ENCODE results near the gene PIK3CA.
"Not testable (repeated sequence)": the region's sequence is repeated elsewhere in the genome, so short reads cannot be mapped to it uniquely, and the experiment has no call there.

Gene PIK3CA

GRCh38 chr3:179215550-179215949 is 67.4 kb downstream of the PIK3CA start:
- DNase-seq = not testable (repeated sequence)

DNA sequence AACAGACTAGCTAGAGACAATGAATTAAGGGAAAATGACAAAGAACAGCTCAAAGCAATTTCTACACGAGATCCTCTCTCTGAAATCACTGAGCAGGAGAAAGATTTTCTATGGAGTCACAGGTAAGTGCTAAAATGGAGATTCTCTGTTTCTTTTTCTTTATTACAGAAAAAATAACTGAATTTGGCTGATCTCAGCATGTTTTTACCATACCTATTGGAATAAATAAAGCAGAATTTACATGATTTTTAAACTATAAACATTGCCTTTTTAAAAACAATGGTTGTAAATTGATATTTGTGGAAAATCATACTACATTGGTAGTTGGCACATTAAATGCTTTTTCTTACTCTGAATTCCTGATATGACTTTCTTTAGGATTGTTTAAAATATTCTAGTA is 70.1 kb downstream of the PIK3CA start:
- not testable (repeated sequence) for DNase-seq

DNA sequence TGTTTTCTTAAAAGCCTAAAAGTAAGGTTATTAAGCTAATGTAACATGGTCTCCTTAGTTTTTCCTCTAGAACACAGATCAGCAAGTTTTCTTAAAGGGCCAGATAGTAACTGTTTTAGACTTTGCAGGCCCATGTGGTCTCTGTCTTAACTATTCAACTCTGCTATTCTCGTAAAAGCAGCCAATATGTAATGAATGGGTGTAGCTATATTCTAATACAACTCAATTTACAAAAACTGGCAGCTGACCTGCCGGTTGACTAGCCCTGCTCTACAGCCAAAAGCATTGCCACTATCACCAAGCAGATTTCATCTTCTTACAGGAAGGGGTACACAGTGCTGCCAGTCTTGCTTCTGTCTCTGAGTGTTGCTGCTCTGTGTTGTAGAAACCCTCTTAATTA is 75.4 kb downstream of the PIK3CA start:
- DNase-seq = no peak

GRCh38 chr3:179224584-179224983 is 76.4 kb downstream of the PIK3CA start:
- DNase-seq = no peak

DNA sequence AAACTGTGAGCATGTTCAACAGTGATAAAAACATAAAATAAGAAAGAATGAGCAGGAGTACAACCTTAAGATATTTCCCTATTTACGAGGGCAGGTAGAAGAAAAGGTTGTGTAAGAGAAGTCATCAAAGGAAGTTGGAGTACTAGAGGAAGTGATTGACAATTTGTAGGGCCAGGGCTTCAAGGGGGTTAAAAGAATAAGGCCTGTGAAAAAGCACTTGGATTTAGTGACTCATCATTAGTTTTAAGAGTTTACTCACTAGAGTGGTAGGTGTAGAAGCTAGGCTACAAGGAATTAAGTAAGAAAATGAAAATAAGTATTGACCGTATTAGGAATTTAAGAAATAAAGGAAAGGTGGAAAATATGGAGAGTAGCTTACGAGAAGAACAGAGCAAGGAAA is 79.2 kb downstream of the PIK3CA start:
- DNase-seq = no peak

DNA sequence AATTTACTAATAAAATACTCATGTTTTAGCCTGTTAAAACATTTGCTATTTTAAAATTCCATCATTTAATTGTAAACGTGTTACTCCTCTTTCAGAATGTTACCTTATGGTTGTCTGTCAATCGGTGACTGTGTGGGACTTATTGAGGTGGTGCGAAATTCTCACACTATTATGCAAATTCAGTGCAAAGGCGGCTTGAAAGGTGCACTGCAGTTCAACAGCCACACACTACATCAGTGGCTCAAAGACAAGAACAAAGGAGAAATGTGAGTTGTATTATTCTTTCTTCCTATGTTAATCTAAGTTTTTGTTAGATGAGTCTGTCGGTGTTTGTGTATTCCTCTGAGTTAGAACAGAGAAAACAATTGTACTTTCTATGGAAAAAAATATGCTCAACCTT is 81.0 kb downstream of the PIK3CA start:
- no peak for DNase-seq

DNA sequence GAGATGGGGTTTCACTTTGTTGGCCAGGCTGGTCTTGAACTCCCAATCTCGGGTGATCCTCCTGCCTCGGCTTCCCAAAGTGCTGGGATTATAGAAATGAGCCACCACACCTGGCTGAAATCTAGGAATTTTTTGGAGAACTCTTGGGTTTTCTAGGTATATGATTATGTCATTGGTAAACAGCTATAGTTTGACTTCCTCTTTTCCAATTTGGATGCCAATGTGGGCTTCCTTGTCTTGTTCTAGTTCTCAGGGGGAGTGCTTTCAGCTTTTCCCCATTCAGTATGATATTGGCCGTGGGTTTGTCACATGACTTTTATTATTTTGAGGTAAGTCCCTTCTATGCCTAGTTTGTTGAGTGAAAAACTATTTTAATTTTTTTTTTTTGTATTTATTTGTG is 84.9 kb downstream of the PIK3CA start:
- DNase-seq = no peak

DNA sequence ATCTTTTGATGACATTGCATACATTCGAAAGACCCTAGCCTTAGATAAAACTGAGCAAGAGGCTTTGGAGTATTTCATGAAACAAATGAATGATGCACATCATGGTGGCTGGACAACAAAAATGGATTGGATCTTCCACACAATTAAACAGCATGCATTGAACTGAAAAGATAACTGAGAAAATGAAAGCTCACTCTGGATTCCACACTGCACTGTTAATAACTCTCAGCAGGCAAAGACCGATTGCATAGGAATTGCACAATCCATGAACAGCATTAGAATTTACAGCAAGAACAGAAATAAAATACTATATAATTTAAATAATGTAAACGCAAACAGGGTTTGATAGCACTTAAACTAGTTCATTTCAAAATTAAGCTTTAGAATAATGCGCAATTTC is 86.0 kb downstream of the PIK3CA start:
- no peak for DNase-seq

DNA sequence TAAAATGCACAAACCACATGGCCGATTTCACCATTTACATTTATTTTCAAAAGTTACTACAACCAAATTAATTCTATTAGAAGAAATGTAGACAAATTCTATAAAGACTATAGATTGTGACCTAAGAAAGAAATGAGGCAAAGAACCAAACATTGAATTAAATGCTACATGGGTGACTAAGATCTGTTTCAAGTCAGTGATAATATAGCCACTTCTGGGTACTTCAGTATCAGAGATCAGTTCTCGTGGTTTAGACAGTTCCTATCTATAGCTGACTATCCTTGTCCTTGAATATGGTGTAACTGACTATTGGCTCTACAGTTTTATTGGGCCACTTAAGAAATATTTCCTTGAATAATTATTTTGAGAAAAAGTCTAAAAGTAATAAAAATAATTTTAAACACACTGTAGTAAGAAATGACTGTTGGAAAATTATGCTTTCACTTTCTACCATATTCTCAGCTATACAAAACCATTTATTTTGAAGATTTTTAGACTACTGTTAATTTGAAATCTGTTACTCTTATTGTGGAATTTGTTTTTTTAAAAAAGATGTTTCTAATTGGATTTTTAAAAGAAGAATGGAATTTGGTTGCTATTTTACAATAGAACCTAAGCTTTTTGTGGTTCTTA is 88.6 kb downstream of the PIK3CA start:
- DNase-seq = no peak

GRCh38 chr3:179240299-179240698 is 92.1 kb downstream of the PIK3CA start:
- not testable (repeated sequence) for DNase-seq

GRCh38 chr3:179242859-179243258 is 94.7 kb downstream of the PIK3CA start:
- not testable (repeated sequence) for DNase-seq

GRCh38 chr3:179244878-179245277 is 96.7 kb downstream of the PIK3CA start:
- no peak for DNase-seq

DNA sequence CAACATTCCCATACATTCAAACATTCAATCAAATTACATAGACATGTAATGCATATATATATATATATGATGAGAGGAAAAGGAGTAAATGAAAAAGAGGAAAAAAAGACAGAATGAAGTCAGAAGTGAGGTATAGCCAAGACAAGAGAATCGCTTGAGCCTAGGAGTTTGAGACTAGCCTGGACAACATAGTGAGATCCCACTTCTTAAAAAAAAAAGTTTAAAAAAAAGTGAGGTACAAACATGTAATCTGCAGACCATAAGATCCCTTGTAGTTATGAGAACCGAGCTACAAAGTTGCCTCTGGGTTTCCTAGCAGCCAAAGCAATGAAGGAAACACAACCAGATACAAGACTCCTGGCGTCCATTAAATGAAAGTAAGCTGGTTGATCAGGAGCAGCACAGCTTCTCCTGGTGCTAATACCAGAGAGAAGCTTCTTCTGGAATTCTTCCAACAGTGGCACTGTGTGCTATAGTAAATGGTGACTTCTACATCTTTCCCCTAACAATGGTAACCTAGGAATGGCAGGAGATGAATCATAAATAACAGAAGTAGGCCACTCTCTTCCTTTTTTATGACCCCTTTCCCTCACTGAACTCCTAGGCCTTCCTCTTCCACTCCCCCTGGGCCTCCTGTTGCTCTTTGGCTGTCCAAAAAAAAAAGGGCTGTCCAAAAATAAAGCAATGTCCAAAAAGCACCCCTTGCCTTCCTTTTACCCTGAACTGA is 99.3 kb downstream of the PIK3CA start:
- DNase-seq = no peak

- no peak for DNase-seq
These were observed 102.8 kb downstream of the PIK3CA start, which contains the start of gene KCNMB3 for GRCh38 chr3:179250803-179251476. TSS of gene KCNMB3 (minus strand) at chr3:179251114. CDS start at chr3:179250990, 124 bp downstream.

- no peak for DNase-seq
These were observed 108.7 kb downstream of the PIK3CA start for GRCh38 chr3:179256813-179257212.

DNA sequence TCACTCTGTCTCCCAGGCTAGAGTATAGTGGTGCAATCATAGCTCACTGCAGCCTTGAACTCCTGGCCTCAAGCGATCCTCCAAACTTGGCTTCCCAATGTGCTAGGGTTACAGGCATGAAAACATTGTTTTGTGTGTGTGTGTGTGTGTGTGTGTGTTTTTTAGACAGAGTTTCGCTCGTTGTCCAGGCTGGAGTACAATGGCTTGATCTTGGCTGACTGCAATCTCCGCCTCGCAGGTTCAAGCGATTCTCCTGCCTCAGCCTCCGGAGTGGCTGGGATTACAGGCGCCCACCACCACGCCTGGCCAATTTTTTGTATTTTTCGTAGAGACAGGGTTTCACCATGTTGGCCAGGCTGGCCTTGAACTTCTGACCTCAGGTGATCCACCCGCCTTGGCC is 109.6 kb downstream of the PIK3CA start:
- not testable (repeated sequence) for DNase-seq

- no peak for DNase-seq
These were observed 110.7 kb downstream of the PIK3CA start for GRCh38 chr3:179258820-179259219.

GRCh38 chr3:179259959-179260756 is 112.0 kb downstream of the PIK3CA start:
- not testable (repeated sequence) for DNase-seq

DNA sequence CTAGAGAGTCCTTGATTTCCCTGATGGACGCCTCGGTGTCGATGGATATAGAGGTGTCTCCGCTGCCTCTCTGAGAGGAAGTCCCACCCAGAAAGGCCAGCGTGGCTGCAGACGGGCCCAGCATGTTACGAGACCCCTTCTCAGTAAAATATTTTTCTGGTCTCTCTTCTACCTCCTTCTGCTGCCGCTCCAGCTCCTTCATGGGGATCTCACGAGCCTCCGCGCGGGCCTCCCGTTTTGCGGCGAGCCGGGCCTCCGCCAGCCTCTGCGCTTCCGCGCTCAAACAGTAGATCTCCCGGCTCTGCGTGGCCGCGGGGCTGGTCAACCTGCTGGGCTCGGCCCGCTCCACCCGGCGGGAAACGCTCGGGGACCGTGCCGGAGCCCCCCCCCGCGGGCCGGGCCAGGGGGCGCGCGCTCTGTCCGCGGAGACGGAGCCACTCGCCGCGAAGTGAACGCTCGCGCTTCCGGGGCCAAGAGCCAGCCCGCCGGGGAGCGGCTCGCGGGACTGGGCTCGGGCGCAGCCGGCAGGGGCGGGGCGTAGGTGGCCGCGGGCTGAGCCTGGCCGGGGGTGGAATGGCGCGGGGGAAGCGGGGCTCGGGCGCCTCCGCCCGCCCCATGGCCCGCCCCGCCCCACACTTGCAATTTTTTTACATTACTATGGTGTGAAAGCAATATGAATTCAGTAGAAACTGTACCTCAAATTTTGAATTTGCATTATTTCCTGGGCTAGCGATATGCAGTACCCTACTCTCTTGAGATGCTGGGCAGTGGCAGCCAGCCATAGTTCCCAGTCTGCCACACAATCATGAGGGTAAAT is 113.0 kb downstream of the PIK3CA start:
- DNase-seq = peak; percentile 69 to 78

GRCh38 chr3:179263134-179263533 is 115.0 kb downstream of the PIK3CA start:
- DNase-seq = no peak

GRCh38 chr3:179264449-179264848 is 116.3 kb downstream of the PIK3CA start:
- no peak for DNase-seq

GRCh38 chr3:179265092-179265491 is 116.9 kb downstream of the PIK3CA start:
- no peak for DNase-seq

Measured in CD4-positive, alpha-beta T cell treated with Interferon alpha-2 for 1 hour (primary cell).